Muscle of arm (tissue), 12 donors: Measurements from ENCODE around the gene NPAS3. TPM values are rescaled to one million over a fixed set of nuclear protein-coding genes. Genes with fewer than 3 reads are reported as not detected.
"Not testable (repeated sequence)": the region's sequence is repeated elsewhere in the genome, so short reads cannot be mapped to it uniquely, and the experiment has no call there.

Experiments
- DNase-seq: peaks from one replicate; pipeline ENCODE4 v3.0.0-alpha.2; 2013
- polyA plus RNA-seq, 12 donors: library from polyadenylated mRNA; unstranded; fragments of 120-200 nt; gene quantifications; one replicate each; pipeline ENCODE4 v1.2.1, GENCODE V29; 2013; ENCODE audit not compliant: insufficient read length in 12 of 12

Gene NPAS3
- polyA plus RNA-seq, 12 donors = 4.5 to 8.8 (median 5.7) TPM; not detected in 1

- no peak for DNase-seq
These were observed 131.8 kb downstream of the NPAS3 start for GRCh38 chr14:33070475-33070874.

- DNase-seq = no peak
These were observed 134.3 kb downstream of the NPAS3 start for GRCh38 chr14:33073023-33073422.

DNA sequence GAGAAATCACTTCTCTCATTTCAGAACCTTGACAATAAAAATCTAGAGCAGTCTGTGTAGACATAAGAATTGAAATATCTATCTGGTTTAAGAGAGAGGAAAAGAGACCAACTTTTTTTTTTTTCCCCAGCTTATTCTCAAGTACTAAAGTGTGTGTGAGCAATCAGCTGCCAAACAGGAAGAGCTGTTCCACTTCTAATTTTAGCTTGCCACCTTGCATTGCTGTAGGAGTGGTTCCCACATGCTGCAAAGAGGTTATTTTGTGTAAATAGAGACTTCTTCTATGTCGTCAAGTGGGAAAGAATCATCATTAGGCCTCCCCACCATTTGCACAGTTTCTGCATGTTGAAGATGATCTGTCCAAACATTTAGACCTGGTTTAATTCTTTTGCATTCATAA lies 142.6 kb downstream of the NPAS3 start:
- no peak for DNase-seq

DNA sequence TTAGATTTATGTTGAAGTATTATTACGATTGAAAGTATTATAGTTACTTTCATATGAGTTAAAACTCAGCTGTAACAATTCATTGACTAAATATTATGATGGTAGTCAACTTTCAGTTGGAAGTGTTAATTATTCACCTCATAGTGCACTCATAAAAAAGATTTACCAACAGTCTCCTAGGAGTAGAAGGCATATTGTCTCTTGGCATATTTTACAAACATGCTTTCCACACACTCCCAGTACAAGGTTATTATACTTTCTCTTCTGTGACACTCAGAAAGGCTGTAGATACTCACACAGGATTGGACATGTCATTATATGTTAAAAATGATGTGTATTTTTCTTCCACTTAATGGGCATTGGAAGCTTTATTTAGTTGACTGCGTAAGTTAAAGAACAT lies 147.1 kb downstream of the NPAS3 start:
- DNase-seq = no peak

DNA sequence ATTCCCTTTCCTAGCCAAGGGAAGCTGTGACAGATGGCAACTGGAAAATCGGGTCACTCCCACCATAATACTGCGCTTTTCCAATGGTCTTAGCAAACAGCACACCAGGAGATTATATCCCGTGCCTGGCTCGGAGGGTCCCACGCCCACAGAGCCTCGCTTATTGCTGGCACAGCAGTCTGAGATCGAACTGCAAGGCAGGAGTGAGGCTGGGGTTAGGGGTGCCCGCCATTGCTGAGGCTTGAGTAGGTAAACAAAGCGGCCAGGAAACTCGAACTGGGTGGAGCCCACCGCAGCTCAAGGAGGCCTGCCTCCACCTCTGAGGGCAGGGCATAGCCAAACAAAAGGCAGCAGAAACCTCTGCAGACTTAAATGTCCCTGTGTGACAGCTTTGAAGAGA lies 149.6 kb downstream of the NPAS3 start:
- DNase-seq = not testable (repeated sequence)

- no peak for DNase-seq
These were observed 159.3 kb downstream of the NPAS3 start for GRCh38 chr14:33098016-33098415.

DNA sequence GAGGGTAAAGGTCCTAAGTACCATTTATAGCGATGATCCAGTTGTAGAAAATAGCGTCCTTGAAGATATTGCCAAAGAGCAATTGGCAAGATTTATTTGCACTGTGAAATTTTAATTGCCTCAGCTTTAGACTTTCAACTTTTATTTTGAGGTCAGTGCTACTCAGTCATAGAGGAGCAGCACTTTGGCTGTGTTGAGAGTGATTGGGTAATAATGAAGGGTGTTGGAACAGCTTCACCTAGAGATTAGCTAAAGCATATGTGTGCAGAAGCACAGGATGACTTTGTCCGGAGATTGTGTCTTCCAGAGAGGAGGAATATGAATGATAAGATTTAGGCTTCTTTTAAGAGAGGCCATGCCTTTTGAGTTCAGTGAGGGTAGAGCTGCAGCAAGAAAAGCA lies 164.8 kb downstream of the NPAS3 start:
- DNase-seq = no peak

DNA sequence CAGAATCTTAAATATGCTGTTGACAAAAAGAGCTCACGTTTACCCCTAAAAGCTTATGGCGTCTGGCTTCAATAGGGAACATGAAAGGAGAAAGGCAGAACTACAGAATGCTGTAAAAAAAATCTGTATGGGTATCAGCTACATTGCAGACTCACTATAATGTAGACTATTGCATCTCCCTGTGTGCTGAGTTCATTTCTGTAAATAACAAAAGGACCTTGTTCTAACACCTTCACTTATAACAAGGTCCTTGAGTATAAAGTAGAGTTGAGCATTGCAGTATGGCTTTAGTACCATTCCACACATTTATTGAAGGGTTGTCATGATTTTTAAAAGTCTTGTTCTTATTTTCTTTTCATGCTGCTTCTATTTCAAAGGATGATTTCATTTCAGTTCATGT lies 165.3 kb downstream of the NPAS3 start:
- DNase-seq = no peak

DNA sequence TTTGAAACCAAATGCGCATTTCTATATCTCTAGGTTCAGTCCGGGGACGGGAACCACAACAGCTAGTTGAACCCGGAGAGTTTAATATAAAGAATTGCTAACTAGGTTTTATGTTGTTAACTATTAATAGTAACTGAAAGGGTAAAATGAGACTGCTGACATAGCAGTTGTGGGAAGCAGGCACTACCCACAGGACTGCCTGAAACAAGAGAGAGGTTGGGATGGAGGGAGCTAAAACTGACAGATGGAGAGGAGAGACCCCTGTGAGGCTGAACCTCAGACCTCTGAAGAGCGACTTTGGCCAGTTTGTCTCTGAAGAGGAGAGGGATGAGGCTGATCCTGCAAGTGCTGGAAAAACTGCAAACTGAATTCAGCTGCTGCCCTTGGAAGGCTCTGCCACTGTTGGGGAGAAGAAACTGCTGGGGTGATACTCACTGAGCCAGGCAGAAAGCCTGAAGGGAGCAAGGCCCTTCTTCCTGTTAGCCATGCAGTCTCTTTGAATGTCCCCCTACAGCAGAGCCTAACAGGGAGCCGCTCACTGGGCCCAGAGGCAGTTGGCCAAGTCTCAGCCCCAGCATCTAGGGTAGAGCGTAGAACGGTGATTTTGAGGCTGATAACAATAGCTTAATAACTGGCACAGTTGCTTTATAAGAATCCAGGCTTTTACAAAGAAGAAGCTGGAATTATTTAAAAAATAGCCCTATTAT lies 172.2 kb downstream of the NPAS3 start:
- DNase-seq = no peak

- DNase-seq = no peak
These were observed 175.7 kb downstream of the NPAS3 start for GRCh38 chr14:33114331-33114730.

DNA sequence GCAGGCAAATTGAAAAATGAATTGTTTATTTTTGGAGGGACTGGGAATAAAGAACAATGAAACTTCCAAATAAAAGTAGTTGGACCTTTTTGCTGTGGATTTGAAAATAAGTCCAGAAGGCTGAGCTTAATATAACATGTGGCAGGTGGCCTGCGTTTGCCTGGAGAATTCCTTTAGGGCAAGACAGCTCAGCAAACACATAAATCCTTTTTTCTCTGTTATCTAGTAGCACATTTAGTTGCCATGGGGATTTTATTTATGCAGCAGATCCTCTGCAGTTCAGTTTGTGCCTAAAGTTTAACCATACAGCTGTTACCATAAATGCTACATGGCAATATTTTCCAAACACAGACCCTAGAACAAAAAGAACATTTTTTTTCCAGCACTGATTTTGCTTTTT lies 180.0 kb downstream of the NPAS3 start:
- DNase-seq = peak; percentile 47

GRCh38 chr14:33120341-33120740 lies 181.7 kb downstream of the NPAS3 start:
- DNase-seq = no peak

DNA sequence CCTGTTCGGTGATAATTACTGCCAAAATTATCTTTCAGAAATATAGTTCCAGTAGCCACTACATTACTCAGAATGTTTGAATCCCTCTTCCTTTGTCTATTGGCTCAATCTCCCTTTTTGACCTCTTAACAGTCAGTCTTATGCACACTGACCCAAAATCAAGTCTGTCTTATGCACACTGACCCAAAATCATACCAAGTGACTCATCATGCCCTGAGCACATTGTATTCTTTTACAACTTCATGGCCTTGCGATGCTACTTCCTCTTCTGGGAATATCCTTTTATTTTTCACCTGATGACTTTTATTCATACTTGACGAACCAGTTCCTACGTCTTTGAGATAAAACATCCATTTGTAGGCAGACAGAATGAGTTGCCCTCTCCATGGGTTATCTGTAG lies 182.3 kb downstream of the NPAS3 start:
- DNase-seq = no peak

- no peak for DNase-seq
These were observed 184.6 kb downstream of the NPAS3 start for GRCh38 chr14:33123281-33123680.

DNA sequence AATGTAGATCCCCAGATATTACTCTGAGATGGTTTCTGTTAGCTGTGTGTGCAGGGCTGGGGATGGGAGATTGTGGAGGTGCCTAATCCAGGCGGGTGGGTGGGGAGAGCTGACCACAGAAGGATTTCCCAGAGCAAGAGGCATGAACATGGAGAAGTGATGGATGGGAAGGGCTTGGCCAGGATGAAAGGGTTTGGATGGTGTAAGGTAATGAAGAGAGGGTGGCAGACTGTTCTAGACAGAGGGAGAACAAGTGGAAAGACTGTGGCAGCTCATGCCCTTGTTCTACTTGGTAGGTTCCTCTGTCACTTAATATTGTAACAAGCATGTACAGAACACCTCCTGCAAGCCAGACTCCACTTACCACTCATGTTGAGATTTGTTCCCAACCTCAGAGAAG lies 187.8 kb downstream of the NPAS3 start:
- DNase-seq = no peak

DNA sequence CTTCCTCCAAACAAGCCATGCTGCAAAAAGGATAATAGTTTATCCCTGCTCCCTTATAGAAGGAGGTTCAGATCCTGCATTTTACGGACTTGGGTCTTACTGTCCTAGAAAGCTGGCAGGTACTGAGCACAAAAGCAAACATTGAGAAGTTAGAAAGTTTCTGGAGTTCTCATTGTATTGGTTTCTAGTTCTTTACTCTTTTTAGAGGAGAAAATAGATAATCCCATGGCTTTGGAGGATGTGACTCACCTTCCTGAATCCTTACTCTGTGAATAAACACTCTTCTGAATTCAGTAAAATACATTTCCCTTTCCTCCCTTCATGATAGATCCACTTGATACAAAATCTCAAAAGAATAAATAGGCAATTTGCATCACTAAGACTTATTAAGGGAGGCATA lies 188.9 kb downstream of the NPAS3 start:
- no peak for DNase-seq

DNA sequence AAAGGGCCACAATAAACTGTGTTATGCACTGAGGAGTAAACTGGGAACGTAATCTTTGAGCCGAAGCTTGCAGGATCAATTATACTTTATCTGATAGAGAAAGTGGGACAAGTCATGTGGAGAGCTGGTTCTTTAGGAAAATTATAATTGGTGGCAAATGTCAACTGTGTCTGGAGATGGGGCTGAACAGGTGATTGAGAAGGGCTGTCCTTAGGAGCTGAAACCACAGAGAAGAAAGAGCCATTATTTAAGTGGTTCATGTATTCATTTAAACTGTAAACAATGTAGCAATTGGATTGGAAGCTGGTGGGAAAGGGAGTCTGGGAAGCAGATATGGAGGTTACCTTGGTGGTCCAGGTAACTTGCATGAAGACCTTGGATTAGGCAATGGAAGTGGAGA lies 193.1 kb downstream of the NPAS3 start:
- no peak for DNase-seq

DNA sequence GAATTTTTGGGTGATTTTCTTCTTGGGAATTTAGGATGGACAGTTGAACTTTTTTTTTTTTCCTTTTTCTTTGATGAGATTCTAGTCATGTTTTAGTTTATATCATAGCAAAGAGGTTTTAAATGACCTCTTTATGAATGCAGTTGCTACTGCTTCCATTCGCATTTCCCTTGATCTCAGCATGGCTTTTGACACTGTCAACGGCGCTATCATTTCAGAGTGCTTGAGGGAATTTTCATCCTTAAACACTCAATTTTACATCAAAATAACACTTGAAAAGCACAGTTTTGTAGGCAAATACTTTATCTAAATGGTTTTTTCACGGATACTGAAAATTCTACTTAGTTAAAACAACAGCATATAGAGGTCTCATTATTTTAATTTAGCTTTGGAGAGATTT lies 195.5 kb downstream of the NPAS3 start:
- DNase-seq = no peak

DNA sequence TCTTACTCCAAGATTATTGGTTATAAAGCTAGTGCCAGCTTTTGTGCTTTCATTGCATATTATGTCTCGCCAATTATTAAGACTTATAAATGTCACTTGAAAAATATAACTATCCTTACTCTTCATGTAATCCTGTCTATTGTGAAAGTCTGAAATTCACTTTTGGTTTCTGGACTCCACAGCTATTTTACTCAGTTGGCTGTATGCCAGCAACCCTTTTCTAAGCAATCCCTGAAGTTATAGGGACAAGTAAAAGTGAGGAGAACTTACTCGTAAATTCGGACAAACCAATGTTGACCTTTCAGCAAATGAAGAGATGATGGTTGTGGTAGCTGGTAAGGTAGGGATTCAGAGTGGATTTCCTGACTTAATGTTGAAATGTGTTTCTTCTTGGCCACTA lies 196.3 kb downstream of the NPAS3 start:
- no peak for DNase-seq

- no peak for DNase-seq
These were observed 212.2 kb downstream of the NPAS3 start for GRCh38 chr14:33150666-33151428.

- DNase-seq = no peak
These were observed 224.4 kb downstream of the NPAS3 start for GRCh38 chr14:33163109-33163508.

DNA sequence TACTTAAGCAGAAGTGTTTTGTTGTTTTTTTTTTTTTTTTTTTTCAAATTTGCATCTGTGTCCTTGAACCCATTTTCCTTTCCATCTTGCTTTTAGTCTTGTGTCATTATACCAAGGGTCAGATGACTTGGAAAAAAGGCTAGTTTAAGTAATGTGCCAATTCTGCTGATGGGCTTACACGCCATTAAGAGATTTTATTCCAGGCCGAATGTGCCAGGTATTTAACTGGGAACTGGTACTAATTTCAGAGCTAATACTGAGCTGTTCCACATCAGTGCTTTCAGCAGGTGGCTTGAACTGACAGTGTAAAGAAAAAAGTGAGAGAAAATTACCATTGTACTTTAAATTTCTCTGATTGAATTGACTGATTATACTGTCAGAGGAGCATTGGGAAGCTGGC lies 224.9 kb downstream of the NPAS3 start:
- no peak for DNase-seq

- DNase-seq = peak; percentile 34
These were observed 226.7 kb downstream of the NPAS3 start for GRCh38 chr14:33165144-33165925.
